Activated naive CD4-positive, alpha-beta T cell treated with anti-CD3 and anti-CD28 coated beads, Interleukin-2, amount 10 ng/mL, durations not matched to agents 7 days and 5 days (primary cell): ENCODE data around the gene BICDL2.

Experiments
- CTCF ChIA-PET: fragments of 350-600 bp; sonication (Branson Sonifier 250); formaldehyde crosslinking; loops from one replicate; lab custom pipeline; 2021; ENCODE audit warnings: antibody characterized with exemption; lab: Charles Lee
- DNase-seq: peaks from one replicate; pipeline ENCODE4 v3.0.0-alpha.2; 2020
- H3K27ac Mint-ChIP-seq: one replicate; pipeline ENCODE4 v1.8.0; 2021; ENCODE audit warnings: mild to moderate bottlenecking, moderate library complexity, mixed read lengths
- H3K27me3 Mint-ChIP-seq: one replicate; pipeline ENCODE4 v1.8.0; 2021; ENCODE audit warnings: mild to moderate bottlenecking, mixed read lengths
- H3K36me3 Mint-ChIP-seq: one replicate; pipeline ENCODE4 v1.8.0; 2021; ENCODE audit warnings: mixed read lengths
- H3K4me1 Mint-ChIP-seq: one replicate; pipeline ENCODE4 v1.8.0; 2021; ENCODE audit warnings: mixed read lengths
- H3K4me3 Mint-ChIP-seq: one replicate; pipeline ENCODE4 v1.8.0; 2021; ENCODE audit warnings: mild to moderate bottlenecking, moderate library complexity, mixed read lengths
- H3K9me3 Mint-ChIP-seq: one replicate; pipeline ENCODE4 v1.8.0; 2021; ENCODE audit warnings: mixed read lengths

The BICDL2 gene

DNA sequence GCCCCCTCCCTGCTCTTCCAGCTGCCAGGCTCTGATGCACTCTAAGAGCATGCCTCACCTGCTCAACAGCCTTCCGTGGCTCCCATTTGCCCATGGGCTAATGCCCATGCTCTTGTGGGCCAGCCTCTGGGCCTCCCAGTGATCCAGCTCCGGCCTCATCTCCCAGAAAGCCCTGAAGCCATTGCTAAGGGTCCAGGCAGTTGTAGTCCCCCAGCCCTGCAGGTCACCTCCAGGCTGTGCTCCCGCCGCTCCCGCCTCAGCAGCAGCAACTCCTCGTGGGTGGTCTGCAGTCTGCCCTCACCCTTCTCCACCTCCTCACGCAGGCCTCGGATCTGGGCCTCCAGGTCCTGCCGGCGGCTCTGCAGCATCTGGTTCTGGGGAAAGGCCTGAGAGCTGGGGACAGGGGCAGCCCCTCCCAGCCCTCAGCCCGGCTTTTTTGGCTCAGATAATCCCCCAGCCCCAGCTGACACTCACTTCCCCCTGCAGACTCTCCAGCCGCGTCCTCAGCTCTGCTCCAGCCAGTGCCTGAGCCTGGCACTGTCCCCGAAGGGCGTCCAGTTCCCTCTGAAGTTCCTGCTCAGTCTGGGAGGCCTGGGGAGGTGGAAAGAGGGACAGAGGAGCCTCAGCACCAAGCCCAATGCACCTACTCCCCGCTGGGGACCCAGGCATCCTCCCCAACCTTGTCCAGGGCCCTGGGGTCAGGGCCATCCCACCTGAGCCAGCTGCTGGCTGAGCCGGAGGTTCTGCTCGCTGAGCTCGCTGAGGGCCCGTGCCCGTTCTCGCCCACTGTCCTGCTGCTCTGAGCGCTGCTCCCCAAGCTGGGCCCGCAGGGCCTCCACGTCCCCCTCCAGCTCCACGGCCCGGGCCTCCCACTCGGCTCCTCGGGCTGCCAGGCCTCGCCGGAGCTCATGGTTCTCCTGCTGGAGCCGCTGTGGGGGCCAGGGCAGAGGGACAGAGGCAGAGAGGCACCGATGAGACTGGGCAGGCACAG is 6.2 kb downstream of the BICDL2 start:
- Mint-ChIP-seq H3K4me1 (peaks cover 57% of the 10 kb centered on the region), H3K4me3 (peak overlapping the region; percentile 77), H3K27ac (no peak overlapping the region), H3K27me3 (peaks cover 75% of the 10 kb centered on the region), H3K36me3 (peaks cover 19% of the 10 kb centered on the region), H3K9me3 (no peaks in the 10 kb centered on the region)
- CTCF ChIA-PET: interaction anchor here (0.8 to 18.9 kb wide), 18 partner anchors 11 to 141 kb away, joined by 3 to 300 read pairs (median 8); partner anchors contain the start of genes CLDN6, CLDN9, MMP25 and TNFRSF12A
- DNase-seq: no peak

- peaks cover 66% of the 10 kb centered on the region for H3K27me3 Mint-ChIP-seq
- peaks cover 60% of the 10 kb centered on the region for H3K4me1 Mint-ChIP-seq
- no peaks in the 10 kb centered on the region for H3K9me3 Mint-ChIP-seq
- H3K27ac Mint-ChIP-seq: no peak overlapping the region
- CTCF ChIA-PET: interaction anchor here (0.8 to 18.9 kb wide), 14 partner anchors 10 to 136 kb away, joined by 3 to 300 read pairs (median 11); partner anchors contain the start of genes CLDN6, CLDN9, MMP25 and TNFRSF12A
- H3K36me3 Mint-ChIP-seq: peaks cover 19% of the 10 kb centered on the region
- peak overlapping the region; percentile 77 for H3K4me3 Mint-ChIP-seq
- peak; percentile 75 for DNase-seq
Observed at GRCh38 chr16:3029491-3030221, 7.1 kb downstream of the BICDL2 start.

- Mint-ChIP-seq H3K4me3 (peak overlapping the region; percentile 77), H3K4me1 (peaks cover 65% of the 10 kb centered on the region), H3K27ac (peak overlapping the region; percentile 69), H3K27me3 (peaks cover 58% of the 10 kb centered on the region), H3K9me3 (no peaks in the 10 kb centered on the region), H3K36me3 (peaks cover 21% of the 10 kb centered on the region)
- DNase-seq: no peak
- CTCF ChIA-PET: interaction anchor here (1.0 to 18.9 kb wide), 20 partner anchors 9 to 137 kb away, joined by 3 to 300 read pairs (median 6); partner anchors contain the start of genes CLDN6, CLDN9, MMP25 and TNFRSF12A
Observed at GRCh38 chr16:3028716-3029319, 7.9 kb downstream of the BICDL2 start.

DNA sequence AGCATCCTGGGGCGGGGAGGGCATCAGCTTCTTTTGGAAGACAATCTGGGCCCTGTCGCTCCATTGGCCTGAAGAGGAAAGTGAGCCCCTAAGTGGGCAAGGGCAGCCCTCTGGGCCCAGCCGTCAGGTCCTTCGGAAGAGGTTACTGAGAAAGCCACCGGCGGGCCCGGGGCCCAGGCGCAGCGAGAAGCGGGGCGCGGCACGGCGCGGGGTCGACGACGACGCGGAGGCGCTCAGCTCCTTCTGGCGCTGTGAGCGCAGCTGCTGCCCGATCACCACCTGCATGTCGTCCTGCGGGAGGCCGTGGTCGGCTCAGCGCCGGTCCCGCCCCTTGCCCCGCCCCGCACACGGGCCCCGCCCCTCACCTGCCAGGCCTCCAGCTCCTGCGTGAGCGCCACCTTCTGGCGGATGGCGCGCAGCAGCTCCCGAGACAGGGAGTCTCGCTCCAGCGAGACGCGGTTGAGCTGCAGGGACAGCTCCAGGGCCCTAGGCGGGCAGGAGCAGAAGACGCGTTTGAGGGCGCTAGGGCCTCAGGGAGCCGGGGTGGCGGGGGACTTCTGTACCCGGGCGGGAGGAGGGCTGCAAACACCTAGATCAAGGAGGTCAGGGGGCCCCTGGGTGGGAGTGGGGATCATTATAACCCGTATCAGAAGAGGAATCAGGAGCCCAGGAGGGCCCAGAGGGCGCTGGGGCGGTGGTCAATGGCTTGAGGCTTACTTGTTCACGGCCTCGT is 8.6 kb downstream of the BICDL2 start:
- Mint-ChIP-seq H3K4me1 (peaks cover 69% of the 10 kb centered on the region), H3K36me3 (peaks cover 20% of the 10 kb centered on the region), H3K4me3 (peak overlapping the region; percentile 63), H3K9me3 (no peaks in the 10 kb centered on the region), H3K27me3 (peaks cover 51% of the 10 kb centered on the region), H3K27ac (peak overlapping the region; percentile 75)
- CTCF ChIA-PET: interaction anchor here (0.7 to 18.9 kb wide), 18 partner anchors 9 to 138 kb away, joined by 3 to 300 read pairs (median 6); partner anchors contain the start of genes CLDN6, CLDN9, MMP25 and TNFRSF12A
- DNase-seq: peak; percentile 92

DNA sequence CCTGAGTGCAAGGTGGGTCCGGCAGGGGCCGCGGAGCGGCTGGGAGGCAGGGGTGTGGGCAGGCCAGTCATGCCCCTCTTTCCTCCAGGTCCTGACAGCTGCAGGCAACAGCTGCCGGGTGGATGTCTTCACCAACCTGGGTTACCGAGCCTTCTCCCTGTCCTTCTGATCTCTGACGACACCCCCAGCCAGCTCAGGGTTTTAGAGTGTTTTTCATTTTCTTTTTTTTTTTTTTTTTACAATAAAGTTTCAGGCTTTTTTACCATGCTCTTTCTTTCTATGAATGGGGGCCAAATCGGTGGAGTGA is 9.3 kb downstream of the BICDL2 start:
- H3K27ac Mint-ChIP-seq: no peak overlapping the region
- CTCF ChIA-PET: interaction anchor here (0.6 to 18.9 kb wide), 13 partner anchors 8 to 139 kb away, joined by 3 to 300 read pairs (median 6); partner anchors contain the start of genes CLDN6, CLDN9, MMP25 and TNFRSF12A
- H3K27me3 Mint-ChIP-seq: peaks cover 44% of the 10 kb centered on the region
- H3K4me3 Mint-ChIP-seq: no peak overlapping the region
- DNase-seq: no peak
- H3K36me3 Mint-ChIP-seq: peaks cover 20% of the 10 kb centered on the region
- H3K4me1 Mint-ChIP-seq: peaks cover 71% of the 10 kb centered on the region
- H3K9me3 Mint-ChIP-seq: no peaks in the 10 kb centered on the region

DNA sequence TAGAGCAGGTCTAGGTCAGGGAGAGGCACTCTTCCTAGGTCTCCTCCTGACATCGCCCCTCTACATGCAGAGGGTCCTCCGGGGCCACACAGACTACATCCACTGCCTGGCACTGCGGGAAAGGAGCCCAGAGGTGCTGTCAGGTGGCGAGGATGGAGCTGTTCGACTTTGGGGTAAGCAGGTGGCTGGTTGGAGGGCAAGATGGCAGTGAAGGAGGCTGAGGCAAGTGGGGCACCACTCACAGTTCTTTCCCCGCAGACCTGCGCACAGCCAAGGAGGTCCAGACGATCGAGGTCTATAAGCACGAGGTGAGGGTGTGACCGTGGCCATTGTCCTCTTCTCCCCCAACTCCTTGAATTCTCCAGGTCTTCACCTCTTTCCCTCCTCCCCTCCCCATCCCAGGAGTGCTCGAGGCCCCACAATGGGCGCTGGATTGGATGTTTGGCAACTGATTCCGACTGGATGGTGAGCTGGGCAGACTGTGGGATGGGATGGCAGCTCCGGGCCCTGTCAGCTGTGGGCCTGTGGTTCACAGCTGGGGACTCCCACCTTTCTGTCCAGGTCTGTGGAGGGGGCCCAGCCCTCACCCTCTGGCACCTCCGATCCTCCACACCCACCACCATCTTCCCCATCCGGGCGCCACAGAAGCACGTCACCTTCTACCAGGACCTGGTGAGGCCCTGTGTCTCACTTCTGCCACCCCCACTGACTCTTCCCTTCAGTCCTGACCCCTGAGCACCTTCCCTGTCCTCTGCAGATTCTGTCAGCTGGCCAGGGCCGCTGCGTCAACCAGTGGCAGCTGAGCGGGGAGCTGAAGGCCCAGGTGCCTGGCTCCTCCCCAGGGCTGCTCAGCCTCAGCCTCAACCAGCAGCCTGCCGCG is 9.9 kb downstream of the BICDL2 start:
- no peak overlapping the region for H3K27ac Mint-ChIP-seq
- CTCF ChIA-PET: interaction anchor here (0.6 to 18.9 kb wide), 8 partner anchors 7 to 124 kb away, joined by 3 to 300 read pairs (median 57); partner anchors contain the start of genes CLDN6, CLDN9, MMP25 and TNFRSF12A
- peaks cover 73% of the 10 kb centered on the region for H3K4me1 Mint-ChIP-seq
- DNase-seq: no peak
- no peaks in the 10 kb centered on the region for H3K9me3 Mint-ChIP-seq
- H3K36me3 Mint-ChIP-seq: peaks cover 20% of the 10 kb centered on the region
- peaks cover 38% of the 10 kb centered on the region for H3K27me3 Mint-ChIP-seq
- no peak overlapping the region for H3K4me3 Mint-ChIP-seq

- no peak overlapping the region for H3K27ac Mint-ChIP-seq
- no peak for DNase-seq
- H3K4me3 Mint-ChIP-seq: no peak overlapping the region
- peaks cover 21% of the 10 kb centered on the region for H3K36me3 Mint-ChIP-seq
- CTCF ChIA-PET: interaction anchor here (1.0 to 18.9 kb wide), 2 partner anchors 21 to 109 kb away, joined by 3 to 300 read pairs; partner anchors contain the start of genes CLDN9 and ZNF213
- H3K9me3 Mint-ChIP-seq: no peaks in the 10 kb centered on the region
- peaks cover 78% of the 10 kb centered on the region for H3K4me1 Mint-ChIP-seq
- peaks cover 38% of the 10 kb centered on the region for H3K27me3 Mint-ChIP-seq
Observed at GRCh38 chr16:3026003-3026378, 10.8 kb downstream of the BICDL2 start.

GRCh38 chr16:3025032-3026002 is 11.4 kb downstream of the BICDL2 start:
- CTCF ChIA-PET: interaction anchor here (1.0 to 18.9 kb wide), 2 partner anchors 21 to 110 kb away, joined by 3 to 300 read pairs; partner anchors contain the start of genes CLDN9 and ZNF213
- H3K4me3 Mint-ChIP-seq: no peak overlapping the region
- H3K4me1 Mint-ChIP-seq: peaks cover 78% of the 10 kb centered on the region
- no peak for DNase-seq
- H3K36me3 Mint-ChIP-seq: peaks cover 21% of the 10 kb centered on the region
- H3K27ac Mint-ChIP-seq: no peak overlapping the region
- H3K27me3 Mint-ChIP-seq: peaks cover 35% of the 10 kb centered on the region
- H3K9me3 Mint-ChIP-seq: no peaks in the 10 kb centered on the region

- DNase-seq: peak; percentile 98
- H3K9me3 Mint-ChIP-seq: no peaks in the 10 kb centered on the region
- H3K36me3 Mint-ChIP-seq: peaks cover 21% of the 10 kb centered on the region
- peak within 1 kb of the TSS; percentile 95 for H3K27ac Mint-ChIP-seq
- H3K4me3 Mint-ChIP-seq: peak within 1 kb of the TSS; percentile 90
- CTCF ChIA-PET: interaction anchor here (1.6 to 18.9 kb wide), 2 partner anchors 10 to 19 kb away, joined by 7 to 300 read pairs; partner anchors contain the start of gene CLDN9
- peaks cover 71% of the 10 kb centered on the region for H3K4me1 Mint-ChIP-seq
- peaks cover 35% of the 10 kb centered on the region for H3K27me3 Mint-ChIP-seq
Observed at GRCh38 chr16:3023669-3024478, 12.9 kb downstream of the BICDL2 start, which contains the start of the genes HCFC1R1 and THOC6. Gene HCFC1R1 (minus strand): TSS chr16:3023942. CDS start chr16:3023941, 1 bp downstream. Gene THOC6 (plus strand): TSS chr16:3024035. CDS start chr16:3024327, 292 bp downstream.

GRCh38 chr16:3023415-3023668 is 13.4 kb downstream of the BICDL2 start:
- CTCF ChIA-PET: interaction anchor here (1.2 to 18.9 kb wide), 3 partner anchors 10 to 143 kb away, joined by 3 to 300 read pairs (median 7); partner anchors contain the start of gene CLDN9
- peak; percentile 40 for DNase-seq
- Mint-ChIP-seq H3K9me3 (no peaks in the 10 kb centered on the region), H3K36me3 (peaks cover 20% of the 10 kb centered on the region), H3K4me1 (peaks cover 68% of the 10 kb centered on the region), H3K4me3 (peak overlapping the region; percentile 90), H3K27ac (peak overlapping the region; percentile 95), H3K27me3 (peaks cover 34% of the 10 kb centered on the region)
